HG02588 (cell line): ENCODE measurements around the gene TGFBR3L.

Experiments used
- ATAC-seq: cut with Tn5 transposase; IDR thresholded peaks from one replicate; pipeline ENCODE4 v1.9.1; 2021; ENCODE audit warnings: mild to moderate bottlenecking, moderate library complexity; ENCODE audit not compliant: unreplicated experiment

TGFBR3L gene

GRCh38 chr19:7903244-7904073 is 11.2 kb upstream of the TGFBR3L start, which contains the start of gene MAP2K7:
MAP2K7 (plus strand) TSS chr19:7903877; CDS start chr19:7903945, 68 bp downstream.
- ATAC-seq = peak; percentile 81

- ATAC-seq = peak; percentile 26
Measured at GRCh38 chr19:7904074-7905020, 10.3 kb upstream of the TGFBR3L start.

GRCh38 chr19:7905268-7905667 is 9.4 kb upstream of the TGFBR3L start:
- ATAC-seq = no peak

GRCh38 chr19:7905859-7906258 is 8.8 kb upstream of the TGFBR3L start:
- ATAC-seq = no peak

GRCh38 chr19:7907122-7907521 is 7.5 kb upstream of the TGFBR3L start:
- no peak for ATAC-seq

GRCh38 chr19:7907544-7907943 is 7.1 kb upstream of the TGFBR3L start:
- no peak for ATAC-seq

GRCh38 chr19:7908078-7908699 is 6.4 kb upstream of the TGFBR3L start:
- no peak for ATAC-seq

- ATAC-seq = no peak
Measured at GRCh38 chr19:7908742-7909461, 5.7 kb upstream of the TGFBR3L start.

- no peak for ATAC-seq
Measured at GRCh38 chr19:7909471-7910067, 5.1 kb upstream of the TGFBR3L start.

GRCh38 chr19:7910321-7911161 is 4.1 kb upstream of the TGFBR3L start:
- no peak for ATAC-seq

- ATAC-seq = no peak
Measured at GRCh38 chr19:7911508-7912143, 3.0 kb upstream of the TGFBR3L start.

GRCh38 chr19:7912144-7912696 is 2.4 kb upstream of the TGFBR3L start:
- ATAC-seq = no peak

- no peak for ATAC-seq
Measured at GRCh38 chr19:7912697-7913564, 1.7 kb upstream of the TGFBR3L start.

- ATAC-seq = no peak
Measured at GRCh38 chr19:7913652-7914051, 978 bp upstream of the TGFBR3L start.

GRCh38 chr19:7914099-7914498 is 531 bp upstream of the TGFBR3L start:
- ATAC-seq = no peak

GRCh38 chr19:7915250-7916102 is 846 bp downstream of the TGFBR3L start:
- ATAC-seq = no peak
